CD8-positive, alpha-beta memory T cell (primary cell): ENCODE data around the gene MGMT. TPM values are rescaled to one million over a fixed set of nuclear protein-coding genes. Genes with fewer than 3 reads are reported as not detected.
A peak's percentile ranks its signal among the peaks of the same experiment; 100 is the strongest.

ENCODE experiments used
- CTCF ChIA-PET: fragments of 350-600 bp; sonication (Branson Sonifier 250); formaldehyde crosslinking; loops from one replicate; lab custom pipeline; 2021; ENCODE audit warnings: antibody characterized with exemption; lab: Charles Lee
- POLR2A ChIA-PET: fragments of 350-600 bp; sonication (Branson Sonifier 250); formaldehyde crosslinking; loops from one replicate; lab custom pipeline; 2021; ENCODE audit warnings: antibody characterized with exemption; lab: Charles Lee
- DNase-seq, 5 donors: peaks; one replicate each; pipeline versions ENCODE4 v3.0.0 to v3.0.0-alpha.2; 2020 to 2022; ENCODE audit warnings: mixed read lengths in 1 of 5
- H3K27ac ChIP-seq: one replicate; pipeline ENCODE4 v1.7.0; 2013; ENCODE audit warnings: low read depth, mild to moderate bottlenecking, low read length, moderate library complexity
- H3K27me3 ChIP-seq: 2 replicates; pipeline ENCODE4 v1.7.0; 2013; ENCODE audit warnings: low read length, mild to moderate bottlenecking; ENCODE audit not compliant: insufficient read depth, poor library complexity, severe bottlenecking
- H3K36me3 ChIP-seq: 2 replicates; pipeline ENCODE4 v1.7.0; 2013; ENCODE audit warnings: mild to moderate bottlenecking, low read length, moderate library complexity; ENCODE audit not compliant: insufficient read depth
- H3K4me1 ChIP-seq: 2 replicates; pipeline ENCODE4 v1.7.0; 2013; ENCODE audit warnings: mild to moderate bottlenecking, low read length, moderate library complexity; ENCODE audit not compliant: insufficient read depth
- H3K4me3 ChIP-seq: 2 replicates; pipeline ENCODE4 v1.7.0; 2013; ENCODE audit warnings: mild to moderate bottlenecking, low read length
- H3K9me3 ChIP-seq: 2 replicates; pipeline ENCODE4 v1.7.0; 2013; ENCODE audit warnings: mild to moderate bottlenecking, low read length
- H3K27ac Mint-ChIP-seq, 8 donors: one replicate each; pipeline ENCODE4 v1.8.0; 2020 to 2021; ENCODE audit warnings: mixed read lengths in 8 of 8, mild to moderate bottlenecking in 6 of 8, inconsistent platforms in 3 of 8, moderate library complexity in 3 of 8
- H3K27me3 Mint-ChIP-seq, 2 donors: one replicate each; pipeline ENCODE4 v1.8.0; 2020 to 2021; ENCODE audit warnings: mixed read lengths in 2 of 2, mild to moderate bottlenecking in 1 of 2, moderate library complexity in 1 of 2
- H3K36me3 Mint-ChIP-seq, 3 donors: one replicate each; pipeline ENCODE4 v1.8.0; 2020 to 2021; ENCODE audit warnings: mixed read lengths in 3 of 3, inconsistent platforms in 1 of 3, mild to moderate bottlenecking in 1 of 3
- H3K4me1 Mint-ChIP-seq, 3 donors: one replicate each; pipeline ENCODE4 v1.8.0; 2020 to 2021; ENCODE audit warnings: mixed read lengths in 3 of 3, inconsistent platforms in 1 of 3, mild to moderate bottlenecking in 1 of 3
- H3K4me3 Mint-ChIP-seq, 7 donors: one replicate each; pipeline ENCODE4 v1.8.0; 2020 to 2021; ENCODE audit warnings: mixed read lengths in 7 of 7, mild to moderate bottlenecking in 6 of 7, moderate library complexity in 4 of 7, inconsistent platforms in 2 of 7
- H3K9me3 Mint-ChIP-seq, 5 donors: one replicate each; pipeline ENCODE4 v1.8.0; 2020 to 2022; ENCODE audit warnings: mixed read lengths in 5 of 5, mild to moderate bottlenecking in 3 of 5, moderate library complexity in 2 of 5, inconsistent platforms in 1 of 5
- polyA plus RNA-seq: library from polyadenylated mRNA; unstranded; fragments of 300-500 nt; fragmentation: Illumina TruSeq; gene quantifications from one replicate; pipeline ENCODE4 v1.2.3, GENCODE V29; 2021
- total RNA-seq, 2 experiments: library from RNA; stranded (reverse); gene quantifications; one replicate each; pipeline ENCODE4 v1.2.3, GENCODE V29; 2021

Gene MGMT
- total and polyA plus RNA-seq, 3 experiments from 2014 or later: 19.7 to 31.7 (median 22.4) TPM

- no peaks in the 10 kb centered on the region for H3K4me1 ChIP-seq
- Mint-ChIP-seq H3K4me1 (no peaks in the 10 kb centered on the region), H3K36me3 (peaks cover 10 to 59% (median 15%) of the 10 kb centered on the region in 3 donors), H3K4me3 (no peak overlapping the region), H3K27ac (no peak overlapping the region), H3K9me3 (peaks cover 0 to 49% (median 0%) of the 10 kb centered on the region in 5 donors), H3K27me3 (no peaks in the 10 kb centered on the region)
- no peaks in the 10 kb centered on the region for H3K36me3 ChIP-seq
- H3K9me3 ChIP-seq: no peaks in the 10 kb centered on the region
- no peaks in the 10 kb centered on the region for H3K27me3 ChIP-seq
- ChIA-PET CTCF (no interaction called here), POLR2A (no interaction called here)
- no peak overlapping the region for H3K4me3 ChIP-seq
- no peak overlapping the region for H3K27ac ChIP-seq
- DNase-seq: no peak
Observed at GRCh38 chr10:129641351-129641750, 174.3 kb downstream of the MGMT start.

DNA sequence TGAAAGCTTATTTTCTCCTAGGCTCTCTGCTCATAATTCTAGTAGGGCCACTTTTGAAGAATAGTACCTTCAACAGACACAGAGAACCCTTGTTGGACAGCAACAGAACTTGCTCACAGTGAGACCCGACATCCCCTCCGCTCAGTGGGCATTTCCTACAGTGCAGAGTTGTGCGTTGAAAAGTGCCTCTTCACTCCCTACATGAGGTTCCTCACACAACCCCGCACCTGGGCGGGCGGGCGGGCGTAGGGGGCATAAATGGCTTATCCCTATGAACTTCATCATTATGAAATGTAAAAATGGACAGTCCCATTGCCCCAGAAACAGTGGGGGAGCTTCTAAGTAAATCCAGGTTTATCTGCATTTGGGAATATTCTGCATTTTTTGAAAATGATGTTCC lies 174.9 kb downstream of the MGMT start:
- Mint-ChIP-seq H3K4me1 (no peaks in the 10 kb centered on the region), H3K4me3 (no peak overlapping the region), H3K27ac (no peak overlapping the region), H3K9me3 (peaks cover 0 to 49% (median 0%) of the 10 kb centered on the region in 5 donors), H3K36me3 (peaks cover 10 to 56% (median 14%) of the 10 kb centered on the region in 3 donors), H3K27me3 (no peaks in the 10 kb centered on the region)
- H3K9me3 ChIP-seq: no peaks in the 10 kb centered on the region
- H3K4me1 ChIP-seq: no peaks in the 10 kb centered on the region
- H3K27ac ChIP-seq: no peak overlapping the region
- ChIA-PET CTCF (no interaction called here), POLR2A (no interaction called here)
- no peak for DNase-seq
- no peak overlapping the region for H3K4me3 ChIP-seq
- no peaks in the 10 kb centered on the region for H3K36me3 ChIP-seq
- H3K27me3 ChIP-seq: no peaks in the 10 kb centered on the region

DNA sequence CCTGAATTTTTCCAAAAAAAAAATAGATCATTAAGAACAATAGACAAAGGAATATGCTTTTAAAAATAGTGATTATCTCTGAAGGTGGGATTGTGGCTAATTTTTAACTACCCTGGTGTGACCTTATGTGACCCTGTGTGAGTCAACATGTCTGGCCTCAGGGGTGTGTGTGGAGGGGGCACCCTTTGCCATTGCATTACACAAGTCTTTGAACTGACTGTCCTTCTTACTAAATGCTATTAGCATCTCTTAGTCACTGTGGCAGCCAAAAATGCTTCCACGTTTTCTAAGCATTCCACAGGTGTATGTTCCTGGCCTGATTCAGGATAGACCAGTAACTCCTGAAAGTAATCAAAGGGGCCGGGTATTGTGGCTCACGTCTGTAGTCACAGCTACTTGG lies 175.4 kb downstream of the MGMT start:
- no peaks in the 10 kb centered on the region for H3K9me3 ChIP-seq
- ChIA-PET CTCF (no interaction called here), POLR2A (no interaction called here)
- no peak overlapping the region for H3K27ac ChIP-seq
- Mint-ChIP-seq H3K4me1 (no peaks in the 10 kb centered on the region), H3K9me3 (peaks cover 0 to 49% (median 0%) of the 10 kb centered on the region in 5 donors), H3K36me3 (peaks cover 10 to 55% (median 12%) of the 10 kb centered on the region in 3 donors), H3K27ac (peak overlapping the region in 1 of 8 donors; percentile 28), H3K27me3 (no peaks in the 10 kb centered on the region), H3K4me3 (no peak overlapping the region)
- no peaks in the 10 kb centered on the region for H3K4me1 ChIP-seq
- no peak for DNase-seq
- H3K36me3 ChIP-seq: no peaks in the 10 kb centered on the region
- no peaks in the 10 kb centered on the region for H3K27me3 ChIP-seq
- H3K4me3 ChIP-seq: no peak overlapping the region

GRCh38 chr10:129643266-129643665 lies 176.2 kb downstream of the MGMT start:
- no peaks in the 10 kb centered on the region for H3K4me1 ChIP-seq
- no peak for DNase-seq
- ChIA-PET POLR2A (no interaction called here), CTCF (no interaction called here)
- Mint-ChIP-seq H3K27ac (no peak overlapping the region), H3K4me3 (no peak overlapping the region), H3K36me3 (peaks cover 10 to 53% (median 12%) of the 10 kb centered on the region in 3 donors), H3K4me1 (no peaks in the 10 kb centered on the region), H3K27me3 (no peaks in the 10 kb centered on the region), H3K9me3 (peaks cover 0 to 49% (median 0%) of the 10 kb centered on the region in 5 donors)
- no peak overlapping the region for H3K27ac ChIP-seq
- H3K9me3 ChIP-seq: no peaks in the 10 kb centered on the region
- no peaks in the 10 kb centered on the region for H3K27me3 ChIP-seq
- H3K36me3 ChIP-seq: no peaks in the 10 kb centered on the region
- no peak overlapping the region for H3K4me3 ChIP-seq

DNA sequence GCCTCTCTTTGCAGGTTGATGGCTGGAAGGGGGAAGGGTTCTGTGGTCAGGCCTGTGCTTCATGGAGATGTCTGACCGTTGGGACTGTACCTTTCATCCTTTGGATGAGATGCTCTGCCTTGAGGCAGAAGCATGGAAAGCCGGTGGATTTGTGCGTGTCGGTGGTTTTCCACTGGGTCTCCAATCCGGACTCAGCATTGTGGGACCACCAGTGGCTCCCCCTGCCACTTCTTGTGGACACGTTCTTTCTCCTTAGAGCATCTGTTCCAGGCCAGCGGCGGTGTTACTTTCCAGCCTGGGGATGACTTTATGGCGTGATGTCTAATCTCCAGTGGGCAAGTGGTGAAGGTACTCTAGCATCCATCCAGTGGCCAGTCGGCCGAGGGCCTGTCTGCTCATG lies 178.4 kb downstream of the MGMT start:
- Mint-ChIP-seq H3K27me3 (no peaks in the 10 kb centered on the region), H3K36me3 (peaks cover 6 to 50% (median 11%) of the 10 kb centered on the region in 3 donors), H3K4me1 (no peaks in the 10 kb centered on the region), H3K4me3 (no peak overlapping the region), H3K9me3 (peaks cover 0 to 56% (median 2%) of the 10 kb centered on the region in 5 donors), H3K27ac (peak overlapping the region in 1 of 8 donors; percentile 43)
- DNase-seq: no peak
- H3K27ac ChIP-seq: no peak overlapping the region
- H3K4me3 ChIP-seq: no peak overlapping the region
- POLR2A ChIA-PET: no interaction called here
- CTCF ChIA-PET: no interaction called here
- H3K9me3 ChIP-seq: no peaks in the 10 kb centered on the region
- no peaks in the 10 kb centered on the region for H3K36me3 ChIP-seq
- H3K4me1 ChIP-seq: no peaks in the 10 kb centered on the region
- no peaks in the 10 kb centered on the region for H3K27me3 ChIP-seq

- Mint-ChIP-seq H3K27me3 (no peaks in the 10 kb centered on the region), H3K4me1 (no peaks in the 10 kb centered on the region), H3K27ac (no peak overlapping the region), H3K36me3 (peaks cover 6 to 50% (median 11%) of the 10 kb centered on the region in 3 donors), H3K9me3 (peaks cover 0 to 55% (median 2%) of the 10 kb centered on the region in 5 donors), H3K4me3 (no peak overlapping the region)
- no peaks in the 10 kb centered on the region for H3K27me3 ChIP-seq
- ChIA-PET POLR2A (no interaction called here), CTCF (no interaction called here)
- H3K4me1 ChIP-seq: no peaks in the 10 kb centered on the region
- no peak for DNase-seq
- no peak overlapping the region for H3K4me3 ChIP-seq
- H3K36me3 ChIP-seq: no peaks in the 10 kb centered on the region
- no peak overlapping the region for H3K27ac ChIP-seq
- no peaks in the 10 kb centered on the region for H3K9me3 ChIP-seq
Observed at GRCh38 chr10:129646973-129647372, 179.9 kb downstream of the MGMT start.

GRCh38 chr10:129647590-129647989 lies 180.5 kb downstream of the MGMT start:
- CTCF ChIA-PET: no interaction called here

GRCh38 chr10:129648856-129649255 lies 181.8 kb downstream of the MGMT start:
- Mint-ChIP-seq H3K27ac (no peak overlapping the region), H3K36me3 (peaks cover 6 to 54% (median 9%) of the 10 kb centered on the region in 3 donors), H3K27me3 (no peaks in the 10 kb centered on the region), H3K4me3 (no peak overlapping the region), H3K4me1 (peaks cover 0 to 3% (median 2%) of the 10 kb centered on the region in 3 donors), H3K9me3 (peaks cover 0 to 46% (median 2%) of the 10 kb centered on the region in 5 donors)
- ChIA-PET POLR2A (no interaction called here), CTCF (no interaction called here)
- Histone ChIP-seq H3K4me1 (no peaks in the 10 kb centered on the region), H3K4me3 (no peak overlapping the region), H3K9me3 (no peaks in the 10 kb centered on the region), H3K36me3 (no peaks in the 10 kb centered on the region), H3K27ac (no peak overlapping the region), H3K27me3 (no peaks in the 10 kb centered on the region)
- DNase-seq: no peak

More at GRCh38 chr10:129647590-129647989, 180.5 kb downstream of the MGMT start:
- no peak overlapping the region for H3K27ac ChIP-seq
- H3K27me3 ChIP-seq: no peaks in the 10 kb centered on the region
- no peaks in the 10 kb centered on the region for H3K36me3 ChIP-seq
- H3K4me3 ChIP-seq: no peak overlapping the region
- Mint-ChIP-seq H3K9me3 (peaks cover 0 to 55% (median 2%) of the 10 kb centered on the region in 5 donors), H3K27me3 (no peaks in the 10 kb centered on the region), H3K4me1 (no peaks in the 10 kb centered on the region), H3K36me3 (peaks cover 6 to 54% (median 11%) of the 10 kb centered on the region in 3 donors), H3K27ac (no peak overlapping the region), H3K4me3 (no peak overlapping the region)
- no peaks in the 10 kb centered on the region for H3K9me3 ChIP-seq
- POLR2A ChIA-PET: no interaction called here
- no peak for DNase-seq
- H3K4me1 ChIP-seq: no peaks in the 10 kb centered on the region
